GDM1 (cell line): ENCODE data around the gene ZNF672.
"Not testable (repeated sequence)": the region's sequence is repeated elsewhere in the genome, so short reads cannot be mapped to it uniquely, and the experiment has no call there.

Source experiments
- DNase-seq: peaks from one replicate; lab custom pipeline; 2025; lab: John Stamatoyannopoulos, UW

The ZNF672 gene

GRCh38 chr1:248837781-248838356 is at the start of gene ZNF672:
Gene ZNF672, plus strand, starts transcription at chr1:248838224. Its CDS starts 9,051 bp downstream, at chr1:248847275.
- peak; percentile 92 for DNase-seq

DNA sequence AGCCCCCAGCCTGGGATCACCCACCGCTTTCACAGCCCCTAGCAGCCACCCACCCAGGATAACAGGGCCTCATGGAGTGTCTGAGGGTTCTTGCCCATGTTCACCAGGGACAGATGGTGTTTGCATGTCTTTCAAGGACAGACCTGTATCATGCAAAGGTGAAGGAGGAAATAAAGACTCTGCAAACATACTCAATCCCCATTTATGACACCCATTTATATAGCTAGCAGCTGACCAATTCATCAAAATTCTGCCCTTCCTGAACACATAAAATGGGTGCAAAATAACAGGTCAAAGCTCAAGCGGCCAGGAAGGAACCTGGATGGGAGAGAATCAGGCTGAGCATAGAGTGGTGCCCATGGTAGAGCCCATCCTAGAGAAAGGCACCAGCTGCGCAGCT is 49.7 kb upstream of the ZNF672 start:
- no peak for DNase-seq

- DNase-seq, result not testable (repeated sequence)
These were observed 48.7 kb upstream of the ZNF672 start for GRCh38 chr1:248789337-248789736.

DNA sequence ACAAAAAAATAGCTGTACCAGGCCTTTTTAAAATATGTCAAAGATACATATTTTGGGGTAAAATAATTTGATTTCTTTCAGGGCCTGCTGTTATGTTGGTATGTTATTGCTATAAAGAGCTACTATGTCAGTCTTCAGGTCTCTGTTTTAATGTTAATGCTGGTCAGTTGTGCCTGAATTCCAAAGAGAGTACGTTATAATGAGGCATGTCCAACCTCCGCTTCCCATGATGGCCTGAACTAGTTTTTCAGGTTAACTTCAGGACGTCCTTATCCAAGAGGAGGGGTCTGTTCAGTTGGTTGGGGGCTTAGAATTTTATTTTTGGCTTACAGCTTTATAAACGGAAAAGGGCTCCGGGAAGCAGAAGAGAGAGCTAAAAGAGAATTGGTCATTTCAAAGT is 47.6 kb upstream of the ZNF672 start:
- no peak for DNase-seq

DNA sequence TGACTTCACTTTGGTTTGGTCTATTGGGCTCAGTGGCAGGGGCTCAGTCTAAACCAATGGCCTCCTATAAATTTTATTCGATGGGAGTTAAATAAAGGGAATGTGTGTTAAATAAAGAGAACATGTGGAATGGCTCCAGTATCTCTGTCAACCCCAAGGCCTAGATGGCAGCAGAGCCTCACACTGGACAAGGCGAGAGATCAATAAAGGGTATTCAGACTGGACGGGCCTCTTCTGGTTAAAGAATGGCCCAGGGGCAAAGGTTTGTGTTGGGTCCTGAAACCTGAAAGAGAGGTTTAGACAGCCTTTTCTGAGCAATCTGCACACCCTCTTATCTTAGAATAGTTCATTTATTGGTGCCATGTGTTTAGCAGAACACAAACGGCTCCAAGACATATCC is 47.0 kb upstream of the ZNF672 start:
- DNase-seq, result no peak

DNA sequence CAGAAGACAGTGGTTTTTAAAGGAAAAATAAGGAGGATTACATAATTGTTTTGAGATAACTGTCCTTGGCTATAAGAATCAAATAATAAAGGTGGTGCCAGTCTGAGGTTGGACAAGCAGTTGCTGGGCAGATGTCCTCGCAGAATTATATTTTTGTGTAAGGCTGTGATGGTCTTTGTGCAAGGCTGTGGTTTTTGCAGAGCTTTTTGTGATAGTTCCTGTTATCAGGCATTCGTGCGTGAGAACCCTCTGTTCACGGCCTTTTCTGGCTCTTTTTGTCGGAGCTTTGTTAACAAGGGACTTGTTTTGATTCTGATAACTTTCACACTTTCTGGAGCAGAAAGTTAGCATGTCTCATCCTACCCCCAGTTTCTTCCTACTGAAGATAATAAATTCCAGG is 45.7 kb upstream of the ZNF672 start:
- DNase-seq, result no peak

- DNase-seq, result no peak
These were observed 44.4 kb upstream of the ZNF672 start for GRCh38 chr1:248793592-248793991.

DNA sequence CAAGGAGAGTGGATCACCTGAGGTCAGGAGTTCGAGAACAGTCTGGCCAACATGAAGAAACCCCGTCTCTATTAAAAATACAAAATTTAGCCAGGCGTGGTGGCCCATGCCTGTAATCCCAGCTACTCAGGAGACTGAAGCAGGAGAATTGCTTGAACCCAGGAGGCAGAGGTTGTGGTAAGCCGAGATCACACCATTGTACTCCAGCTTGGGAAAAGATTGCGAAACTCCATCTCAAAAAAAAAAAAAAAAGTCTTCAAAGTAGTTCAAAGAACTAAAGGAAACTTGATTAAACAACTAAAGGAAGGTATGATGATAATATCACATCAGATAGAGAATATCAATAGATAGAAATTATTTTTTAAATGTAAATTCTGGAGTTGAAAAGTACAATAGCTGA is 43.4 kb upstream of the ZNF672 start:
- not testable (repeated sequence) for DNase-seq

DNA sequence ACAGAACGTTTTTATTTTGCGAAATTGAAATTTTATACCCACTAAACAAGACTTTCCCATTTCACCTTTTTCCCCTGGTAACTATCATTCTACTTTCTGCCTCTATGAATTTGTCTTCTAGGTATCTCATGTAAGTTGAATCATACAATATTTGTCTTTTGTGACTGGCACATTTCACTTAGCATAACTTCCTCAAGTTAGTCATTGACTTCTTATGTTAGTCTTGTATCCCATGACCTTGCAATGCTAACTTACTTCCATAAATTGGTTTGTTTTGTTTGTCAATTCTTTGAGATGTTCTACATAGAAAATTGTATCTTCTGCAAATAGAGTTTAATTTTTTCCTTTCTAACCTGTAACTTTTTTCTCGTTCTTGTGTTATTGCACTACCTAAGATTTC is 39.2 kb upstream of the ZNF672 start:
- no peak for DNase-seq

DNA sequence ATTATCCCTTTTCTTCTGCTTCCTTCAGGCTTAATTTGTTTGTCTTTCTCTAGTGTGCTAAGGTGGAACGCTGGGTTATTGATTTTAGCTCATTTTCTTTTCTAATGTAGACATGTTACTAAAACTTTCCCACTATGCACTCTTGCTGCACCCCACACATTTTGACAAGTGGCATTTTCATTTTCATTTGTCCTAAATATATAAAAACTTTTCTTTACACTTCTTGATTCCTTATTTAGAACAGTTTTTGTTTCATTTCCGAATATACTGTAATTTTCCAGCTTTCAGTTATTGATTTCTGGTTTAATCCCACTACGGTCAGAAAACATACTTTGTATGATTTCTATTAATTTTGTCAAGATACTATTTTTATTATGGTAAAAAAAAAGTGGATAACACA is 37.6 kb upstream of the ZNF672 start:
- no peak for DNase-seq

- DNase-seq, result no peak
These were observed 35.6 kb upstream of the ZNF672 start for GRCh38 chr1:248802454-248802853.

DNA sequence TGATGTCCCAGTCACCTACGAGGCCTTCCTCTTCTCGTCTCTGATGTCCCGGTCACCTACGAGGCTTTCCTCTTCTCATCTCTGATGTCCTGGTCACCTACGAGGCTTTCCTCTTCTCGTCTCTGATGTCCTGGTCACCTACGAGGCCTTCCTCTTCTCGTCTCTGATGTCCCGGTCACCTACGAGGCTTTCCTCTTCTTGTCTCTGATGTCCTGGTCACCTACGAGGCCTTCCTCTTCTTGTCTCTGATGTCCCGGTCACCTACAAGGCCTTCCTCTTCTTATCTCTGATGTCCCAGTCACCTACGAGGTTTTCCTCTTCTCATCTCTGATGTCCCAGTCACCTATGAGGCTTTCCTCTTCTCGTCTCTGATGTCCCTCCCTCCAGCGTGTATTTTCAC is 34.5 kb upstream of the ZNF672 start:
- DNase-seq, result not testable (repeated sequence)

GRCh38 chr1:248804771-248805681 is 33.0 kb upstream of the ZNF672 start:
- peak; percentile 78 for DNase-seq

DNA sequence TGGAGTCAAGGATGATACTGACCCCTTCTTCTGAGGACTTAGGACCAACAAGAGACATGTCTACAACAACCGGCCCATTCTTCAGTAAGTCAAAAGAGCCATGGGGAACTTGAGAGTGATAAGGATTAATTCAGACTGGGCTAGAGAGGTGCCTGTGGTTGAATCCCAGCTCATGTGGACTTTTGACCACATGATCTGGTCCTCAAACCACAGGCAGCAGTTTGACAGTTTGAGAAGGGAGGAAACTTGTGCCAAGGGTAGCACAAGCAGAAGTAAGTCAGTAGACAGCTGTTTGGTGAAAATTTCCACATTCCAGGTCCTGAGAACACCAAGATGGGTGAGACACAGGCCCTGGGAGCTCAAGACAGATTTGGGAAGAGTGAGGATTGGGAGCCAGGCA is 32.1 kb upstream of the ZNF672 start:
- DNase-seq, result peak; percentile 55

DNA sequence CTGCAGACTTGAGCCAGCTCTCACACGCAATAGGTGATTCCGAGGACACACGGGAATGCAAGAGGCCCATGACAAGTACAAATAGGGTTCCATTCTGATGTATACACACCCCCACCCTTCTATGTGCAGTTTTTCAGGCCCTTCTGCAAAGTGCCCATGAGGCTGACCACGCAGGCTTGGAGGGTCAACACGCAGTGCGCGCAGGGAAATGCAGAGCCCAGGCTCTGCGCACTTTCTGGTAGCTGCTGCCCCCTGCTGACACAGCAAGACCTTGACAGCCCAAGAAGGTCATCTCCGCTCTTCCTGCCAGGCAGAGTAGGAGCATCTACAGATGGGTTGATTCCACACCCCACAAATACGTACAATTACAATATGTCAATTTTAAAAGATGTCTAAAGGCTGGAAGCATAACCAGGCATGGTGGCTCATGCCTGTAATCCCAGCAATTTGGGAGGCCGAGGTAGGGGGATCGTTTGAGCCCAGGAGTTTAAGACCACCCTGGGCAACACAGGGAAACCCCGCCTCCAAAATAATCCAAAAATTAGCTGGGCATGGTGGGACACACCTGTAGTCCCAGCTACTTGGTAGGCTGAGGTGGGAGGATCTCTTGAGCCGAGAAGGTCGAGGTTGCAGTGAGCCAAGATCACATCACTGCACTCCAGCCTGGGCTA is 30.8 kb upstream of the ZNF672 start:
- DNase-seq, result peak; percentile 46

- DNase-seq, result no peak
These were observed 29.1 kb upstream of the ZNF672 start for GRCh38 chr1:248808876-248809275.

DNA sequence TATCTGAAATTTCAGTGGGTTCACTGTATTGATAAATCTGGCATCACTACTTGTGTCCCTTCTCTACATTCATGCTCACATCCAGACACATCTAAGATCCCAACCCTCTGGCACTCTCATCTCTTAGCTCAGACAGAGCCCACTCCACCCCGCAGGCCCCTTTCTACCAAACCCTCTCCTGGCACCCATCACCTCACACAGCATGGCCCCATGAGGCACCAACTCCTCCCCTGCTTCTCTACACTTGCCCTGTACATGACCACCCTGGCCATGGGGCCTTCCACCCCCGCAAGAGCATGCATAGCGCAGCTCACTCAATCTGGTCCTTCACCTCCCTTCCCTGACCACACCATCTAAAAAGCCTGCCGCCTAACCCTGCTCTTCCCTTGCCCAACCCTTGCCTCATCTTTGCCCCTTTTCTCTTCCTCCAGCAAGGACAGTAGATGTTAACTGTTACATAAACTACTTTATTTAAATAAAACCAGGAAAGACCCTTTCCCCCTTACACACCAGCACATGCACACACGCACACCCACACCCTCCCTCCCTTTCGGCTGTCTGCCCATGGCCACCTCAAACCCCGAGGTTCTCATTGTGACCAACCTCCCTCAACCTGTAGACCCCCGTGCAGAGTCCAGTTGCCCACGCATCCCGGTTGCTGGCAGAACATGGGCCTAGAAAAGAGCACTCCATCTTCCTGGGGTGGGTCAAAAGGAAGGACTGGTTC is 27.9 kb upstream of the ZNF672 start:
- no peak for DNase-seq

DNA sequence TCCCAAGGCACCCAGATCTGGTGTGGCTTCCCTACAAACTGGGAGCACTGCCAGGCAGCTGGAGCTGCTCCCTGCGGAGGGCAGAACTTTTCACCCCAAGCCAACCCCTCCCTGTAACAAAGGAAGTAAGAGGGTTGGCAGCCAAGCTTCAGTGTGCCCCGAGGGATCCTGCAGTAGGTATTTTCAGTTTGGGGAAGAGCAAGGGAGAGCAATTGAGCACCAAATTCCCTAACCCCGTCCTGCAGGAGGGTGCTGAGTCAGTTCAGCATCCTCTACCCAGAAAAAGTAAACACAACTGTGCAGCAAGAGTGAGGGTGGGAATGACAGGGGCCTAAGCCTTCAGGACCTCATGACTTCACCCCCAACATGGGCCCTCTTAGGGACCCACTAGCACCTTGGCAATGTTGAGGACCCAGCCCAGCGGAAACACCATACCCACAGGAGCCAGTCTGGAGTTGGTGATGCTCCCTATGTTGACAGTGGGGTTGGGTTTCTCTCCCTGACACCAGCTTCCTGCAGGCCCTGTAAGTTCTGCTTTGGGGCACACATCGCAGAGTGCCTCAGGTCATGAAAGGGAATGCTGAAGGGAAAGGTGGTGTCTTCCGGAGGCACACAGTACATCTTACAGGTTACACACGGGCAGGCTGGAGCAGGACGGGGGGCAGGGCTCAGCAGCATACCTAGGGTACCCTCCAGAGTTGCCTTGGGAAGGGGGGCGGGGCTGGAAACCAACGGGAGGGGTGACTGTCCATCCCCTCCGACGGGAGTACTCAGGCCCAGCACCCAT is 27.1 kb upstream of the ZNF672 start:
- DNase-seq, result no peak

- DNase-seq, result no peak
These were observed 26.2 kb upstream of the ZNF672 start for GRCh38 chr1:248811514-248812490.

DNA sequence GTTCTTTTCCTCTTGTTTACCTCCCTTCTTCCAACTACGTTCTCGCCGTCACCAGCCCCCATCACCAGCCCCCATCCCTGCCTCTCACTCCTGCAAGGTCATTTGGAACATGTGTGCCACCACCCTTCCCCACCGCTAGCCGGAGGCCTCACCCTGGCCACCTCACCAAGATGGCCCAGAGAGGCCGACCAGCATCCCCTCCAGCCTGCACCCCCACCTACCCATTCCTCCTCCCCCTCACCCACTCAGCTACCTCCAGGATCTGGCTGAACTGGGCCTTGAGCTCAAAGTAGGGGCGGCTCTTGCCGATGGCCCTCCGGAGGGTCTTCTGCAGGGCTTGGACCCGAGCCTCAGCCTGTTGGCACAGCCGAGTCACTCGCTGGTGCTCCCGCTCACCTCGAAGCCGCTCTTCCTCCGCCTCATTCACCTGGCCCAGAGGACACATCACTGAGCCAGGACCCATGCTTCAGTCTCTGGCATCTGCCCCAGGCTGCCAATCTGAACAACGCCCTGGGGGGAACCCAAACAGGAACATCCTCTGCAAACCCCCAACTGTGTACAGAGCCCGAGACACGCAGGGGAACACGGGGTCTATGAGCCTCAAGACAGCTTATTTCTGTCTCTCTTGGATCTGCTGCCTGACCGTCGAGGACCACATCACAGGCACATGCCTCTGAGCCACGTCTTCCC is 25.1 kb upstream of the ZNF672 start:
- no peak for DNase-seq
